SK-N-SH treated with all-trans-retinoic acid at 6 μM for 48 hours (cell line): ENCODE results near the gene KCTD20.
"Not testable (repeated sequence)": the region's sequence is repeated elsewhere in the genome, so short reads cannot be mapped to it uniquely, and the experiment has no call there.

Experiments used
- ARNTL ChIP-seq: fragments of 450-650 bp; formaldehyde crosslinking; IDR thresholded peaks from 2 replicates; pipeline ENCODE4 v1.5.0; 2020; ENCODE audit warnings: low read depth, mild to moderate bottlenecking, moderate library complexity, borderline replicate concordance
- BACH2 ChIP-seq: fragments of 250-450 bp; sonication (Bioruptor Pico); IDR thresholded peaks from 2 replicates; pipeline ENCODE4 v1.9.0; 2021; ENCODE audit warnings: mild to moderate bottlenecking, borderline replicate concordance
- GLIS3 ChIP-seq: fragments of 250-450 bp; sonication (Bioruptor Pico); IDR thresholded peaks from 2 replicates; pipeline ENCODE4 v1.5.0; 2020; ENCODE audit warnings: mild to moderate bottlenecking, moderate library complexity
- ISL1 ChIP-seq: fragments of 250-450 bp; sonication (Bioruptor Pico); IDR thresholded peaks from 2 replicates; pipeline ENCODE4 v2.1.2; 2022; ENCODE audit warnings: mild to moderate bottlenecking, moderate library complexity
- OSR1 ChIP-seq: fragments of 250-450 bp; sonication (Bioruptor Pico); IDR thresholded peaks from 2 replicates; pipeline ENCODE4 v1.8.0; 2022; ENCODE audit warnings: moderate library complexity, mild to moderate bottlenecking, inconsistent platforms
- PATZ1 ChIP-seq: fragments of 250-450 bp; sonication (Bioruptor Pico); IDR thresholded peaks from 2 replicates; pipeline ENCODE4 v1.8.0; 2020; ENCODE audit warnings: mild to moderate bottlenecking, moderate library complexity, borderline replicate concordance
- PPARA ChIP-seq: fragments of 250-450 bp; sonication (Bioruptor Pico); IDR thresholded peaks from 2 replicates; pipeline ENCODE4 v1.5.0; 2020; ENCODE audit warnings: mild to moderate bottlenecking, borderline replicate concordance
- RARB ChIP-seq: fragments of 250-450 bp; sonication (Bioruptor Pico); IDR thresholded peaks from 2 replicates; pipeline ENCODE4 v1.8.0; 2021; ENCODE audit warnings: mild to moderate bottlenecking, moderate library complexity
- ZFP3 ChIP-seq: fragments of 250-450 bp; sonication (Bioruptor Pico); IDR thresholded peaks from 2 replicates; pipeline ENCODE4 v1.5.0; 2020; ENCODE audit warnings: mild to moderate bottlenecking, moderate library complexity
- ZFP30 ChIP-seq: fragments of 450-650 bp; formaldehyde crosslinking; IDR thresholded peaks from 2 replicates; pipeline ENCODE4 v1.5.0; 2022; ENCODE audit warnings: mild to moderate bottlenecking, moderate library complexity
- ZNF70 ChIP-seq: fragments of 450-650 bp; formaldehyde crosslinking; IDR thresholded peaks from 2 replicates; pipeline ENCODE4 v1.5.0; 2020; ENCODE audit warnings: mild to moderate bottlenecking, moderate library complexity
- TF ChIP-seq, protein P1 (sequence below): fragments of 250-450 bp; sonication (Bioruptor Pico); IDR thresholded peaks from 2 replicates; pipeline ENCODE4 v1.5.1; 2020; ENCODE audit warnings: low read depth, mild to moderate bottlenecking, moderate library complexity

DNA sequence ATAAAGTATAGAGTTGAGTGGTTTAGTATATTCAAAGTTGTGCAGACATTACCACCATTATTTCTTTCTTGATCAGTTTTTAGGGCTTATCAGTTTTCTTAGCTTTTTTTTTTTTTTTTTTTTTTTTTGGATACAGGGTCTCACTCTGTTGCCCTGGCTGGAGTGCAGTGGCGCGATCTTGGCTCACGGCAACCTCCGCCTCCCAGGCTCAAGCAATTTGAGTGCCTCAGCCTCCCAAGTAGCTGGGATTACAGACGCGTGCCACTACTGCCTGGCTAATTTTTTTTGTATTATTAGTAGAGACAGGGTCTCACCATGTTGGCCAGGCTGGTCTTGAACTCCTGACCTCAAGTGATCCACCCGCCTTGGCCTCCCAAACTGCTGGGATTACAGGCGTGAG lies 10.1 kb downstream of the KCTD20 start:
- not testable (repeated sequence) for TF ChIP-seq ZFP3 (CRISPR knock-in tag); ISL1 (CRISPR knock-in tag); ZFP30 (CRISPR knock-in tag); RARB; OSR1 (CRISPR knock-in tag); PATZ1; PPARA (CRISPR knock-in tag); ARNTL (CRISPR knock-in tag); ZNF70 (CRISPR knock-in tag); BACH2; GLIS3 (CRISPR knock-in tag)
- TF ChIP-seq, protein P1, sequence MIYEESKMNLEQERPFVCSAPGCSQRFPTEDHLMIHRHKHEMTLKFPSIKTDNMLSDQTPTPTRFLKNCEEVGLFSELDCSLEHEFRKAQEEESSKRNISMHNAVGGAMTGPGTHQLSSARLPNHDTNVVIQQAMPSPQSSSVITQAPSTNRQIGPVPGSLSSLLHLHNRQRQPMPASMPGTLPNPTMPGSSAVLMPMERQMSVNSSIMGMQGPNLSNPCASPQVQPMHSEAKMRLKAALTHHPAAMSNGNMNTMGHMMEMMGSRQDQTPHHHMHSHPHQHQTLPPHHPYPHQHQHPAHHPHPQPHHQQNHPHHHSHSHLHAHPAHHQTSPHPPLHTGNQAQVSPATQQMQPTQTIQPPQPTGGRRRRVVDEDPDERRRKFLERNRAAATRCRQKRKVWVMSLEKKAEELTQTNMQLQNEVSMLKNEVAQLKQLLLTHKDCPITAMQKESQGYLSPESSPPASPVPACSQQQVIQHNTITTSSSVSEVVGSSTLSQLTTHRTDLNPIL (CRISPR knock-in tag) = not testable (repeated sequence)
